T-helper 1 cell treated with Interleukin-12 subunit alpha and Interleukin-12 subunit beta and Interleukin-4 antibody, amounts not matched to agents 30 μg/mL and 1 μg/mL, for 36 hours (primary cell): ENCODE results near the gene ATP6V0E2.
A peak's percentile ranks its signal among the peaks of the same experiment; 100 is the strongest.
"Not testable (repeated sequence)": the region's sequence is repeated elsewhere in the genome, so short reads cannot be mapped to it uniquely, and the experiment has no call there.

Experiments used
- H3K27ac Mint-ChIP-seq: one replicate; pipeline ENCODE4 v1.8.0; 2021; ENCODE audit warnings: mild to moderate bottlenecking, mixed read lengths
- H3K27me3 Mint-ChIP-seq: one replicate; pipeline ENCODE4 v1.8.0; 2021; ENCODE audit warnings: low read depth, mixed read lengths
- H3K36me3 Mint-ChIP-seq: one replicate; pipeline ENCODE4 v1.8.0; 2021; ENCODE audit warnings: low read depth, mixed read lengths
- H3K4me1 Mint-ChIP-seq: one replicate; pipeline ENCODE4 v1.8.0; 2021; ENCODE audit warnings: low read depth, mixed read lengths
- H3K4me3 Mint-ChIP-seq: one replicate; pipeline ENCODE4 v1.8.0; 2021; ENCODE audit warnings: mild to moderate bottlenecking, moderate library complexity, mixed read lengths
- H3K9me3 Mint-ChIP-seq: one replicate; pipeline ENCODE4 v1.8.0; 2021; ENCODE audit warnings: mixed read lengths

Gene ATP6V0E2

DNA sequence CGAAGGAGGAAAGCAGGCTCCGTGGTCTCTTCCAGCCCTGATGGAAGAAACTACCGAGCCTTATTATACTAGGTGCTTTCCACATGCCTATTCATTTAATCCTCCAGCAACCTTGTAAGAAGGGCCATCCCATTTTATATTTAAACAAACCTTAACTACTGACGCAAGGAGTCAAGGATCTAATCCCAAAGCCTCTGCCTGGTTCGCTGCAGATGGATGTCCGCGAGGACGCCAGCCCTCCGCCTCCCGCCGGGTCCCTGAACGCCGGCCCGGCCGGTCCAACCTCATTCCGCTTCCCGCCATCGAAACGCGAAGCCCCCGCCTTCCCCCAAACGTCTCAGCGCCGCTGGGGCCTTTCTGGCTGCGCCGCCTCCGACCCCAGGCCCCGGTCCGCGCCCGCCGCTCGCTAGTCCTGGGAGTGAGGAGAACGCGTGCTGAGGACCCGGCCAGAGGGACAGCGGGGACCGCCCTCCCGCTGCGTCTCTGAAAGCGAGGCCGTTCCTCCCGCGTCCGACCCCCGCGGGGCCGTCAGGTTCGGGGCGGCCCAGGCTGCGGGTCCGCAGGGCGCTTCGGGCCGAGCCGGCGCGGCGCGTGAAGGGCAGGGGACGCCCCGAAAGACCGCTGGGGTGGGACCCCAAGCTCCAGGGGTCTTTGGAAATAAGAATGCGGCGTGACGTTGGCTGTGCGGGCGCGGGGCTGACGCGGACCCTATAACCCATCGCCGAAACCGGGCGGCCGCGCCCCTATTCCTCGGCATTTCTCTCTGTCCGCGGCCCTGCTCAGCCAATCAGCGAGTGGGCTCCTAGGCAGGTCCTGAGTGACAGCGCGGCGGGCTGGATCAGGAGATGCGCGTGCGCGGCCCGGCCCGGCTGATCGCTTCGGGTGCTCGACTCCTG, at the start of gene ATP6V0E2:
Gene ATP6V0E2 (plus strand): TSS at position 896 of the 896 bp plus-strand sequence. CDS start 97 bp downstream, outside the sequence.
- H3K4me1 Mint-ChIP-seq, result peaks cover 68% of the 10 kb centered on the region
- H3K36me3 Mint-ChIP-seq, result peaks cover 13% of the 10 kb centered on the region
- H3K27me3 Mint-ChIP-seq, result no peaks in the 10 kb centered on the region
- H3K27ac Mint-ChIP-seq, result peak within 1 kb of the TSS; percentile 86
- no peaks in the 10 kb centered on the region for H3K9me3 Mint-ChIP-seq
- peak within 1 kb of the TSS; percentile 86 for H3K4me3 Mint-ChIP-seq

DNA sequence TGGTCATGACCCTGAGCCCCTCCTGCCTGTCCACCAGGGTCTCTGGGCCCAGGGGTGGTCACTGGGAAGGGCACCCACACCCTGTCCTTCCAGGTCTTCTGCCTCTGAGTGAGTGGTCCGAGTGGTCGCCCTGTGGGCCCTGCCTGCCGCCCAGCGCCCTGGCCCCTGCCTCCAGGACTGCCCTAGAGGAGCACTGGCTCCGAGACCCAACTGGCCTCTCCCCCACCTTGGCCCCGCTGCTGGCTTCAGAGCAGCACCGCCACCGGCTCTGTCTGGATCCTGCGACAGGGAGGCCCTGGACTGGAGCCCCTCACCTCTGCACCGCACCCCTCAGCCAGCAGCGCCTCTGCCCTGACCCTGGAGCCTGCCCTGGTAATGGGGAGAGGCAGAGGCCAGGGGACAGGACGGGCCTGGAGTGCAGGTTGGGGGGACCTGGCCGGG, 49.4 kb upstream of the ATP6V0E2 start:
- H3K36me3 Mint-ChIP-seq, result no peaks in the 10 kb centered on the region
- H3K4me3 Mint-ChIP-seq, result no peak overlapping the region
- no peak overlapping the region for H3K27ac Mint-ChIP-seq
- no peaks in the 10 kb centered on the region for H3K4me1 Mint-ChIP-seq
- no peaks in the 10 kb centered on the region for H3K9me3 Mint-ChIP-seq
- no peaks in the 10 kb centered on the region for H3K27me3 Mint-ChIP-seq

GRCh38 chr7:149824748-149825566, 48.8 kb upstream of the ATP6V0E2 start:
- no peak overlapping the region for H3K27ac Mint-ChIP-seq
- H3K4me3 Mint-ChIP-seq, result no peak overlapping the region
- no peaks in the 10 kb centered on the region for H3K36me3 Mint-ChIP-seq
- no peaks in the 10 kb centered on the region for H3K9me3 Mint-ChIP-seq
- no peaks in the 10 kb centered on the region for H3K27me3 Mint-ChIP-seq
- H3K4me1 Mint-ChIP-seq, result no peaks in the 10 kb centered on the region

DNA sequence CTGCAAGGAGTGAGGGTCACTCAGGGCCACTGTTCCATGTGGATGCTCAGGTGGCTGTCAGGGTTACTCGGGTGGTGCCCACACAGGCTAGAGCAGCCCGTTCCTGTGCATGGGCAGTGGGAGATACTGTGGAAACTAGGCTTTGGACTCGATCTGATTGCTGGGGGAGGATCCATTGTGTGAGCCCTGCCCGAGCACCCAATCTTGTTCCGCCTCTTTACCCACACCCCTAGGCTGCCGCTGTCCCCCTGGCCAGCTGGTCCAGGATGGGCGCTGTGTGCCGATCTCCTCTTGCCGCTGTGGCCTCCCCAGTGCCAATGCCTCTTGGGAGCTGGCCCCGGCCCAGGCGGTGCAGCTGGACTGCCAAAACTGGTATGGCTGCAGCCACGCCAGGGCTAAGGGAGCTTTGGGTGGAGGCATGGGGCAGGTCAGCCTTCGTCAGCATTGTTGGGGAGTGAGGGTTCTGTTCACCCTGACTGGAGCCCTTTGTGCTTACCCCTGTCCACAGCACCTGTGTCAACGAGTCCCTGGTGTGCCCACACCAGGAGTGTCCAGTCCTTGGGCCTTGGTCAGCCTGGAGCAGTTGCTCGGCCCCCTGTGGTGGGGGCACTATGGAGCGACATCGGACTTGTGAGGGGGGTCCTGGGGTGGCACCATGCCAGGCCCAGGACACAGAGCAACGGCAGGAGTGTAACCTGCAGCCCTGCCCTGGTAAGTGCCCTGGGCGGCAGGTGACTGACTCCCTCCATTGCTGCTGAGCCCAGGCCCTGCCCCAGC, 48.0 kb upstream of the ATP6V0E2 start:
- Mint-ChIP-seq H3K27ac (no peak overlapping the region), H3K4me3 (no peak overlapping the region), H3K27me3 (no peaks in the 10 kb centered on the region), H3K9me3 (no peaks in the 10 kb centered on the region), H3K4me1 (no peaks in the 10 kb centered on the region), H3K36me3 (no peaks in the 10 kb centered on the region)

DNA sequence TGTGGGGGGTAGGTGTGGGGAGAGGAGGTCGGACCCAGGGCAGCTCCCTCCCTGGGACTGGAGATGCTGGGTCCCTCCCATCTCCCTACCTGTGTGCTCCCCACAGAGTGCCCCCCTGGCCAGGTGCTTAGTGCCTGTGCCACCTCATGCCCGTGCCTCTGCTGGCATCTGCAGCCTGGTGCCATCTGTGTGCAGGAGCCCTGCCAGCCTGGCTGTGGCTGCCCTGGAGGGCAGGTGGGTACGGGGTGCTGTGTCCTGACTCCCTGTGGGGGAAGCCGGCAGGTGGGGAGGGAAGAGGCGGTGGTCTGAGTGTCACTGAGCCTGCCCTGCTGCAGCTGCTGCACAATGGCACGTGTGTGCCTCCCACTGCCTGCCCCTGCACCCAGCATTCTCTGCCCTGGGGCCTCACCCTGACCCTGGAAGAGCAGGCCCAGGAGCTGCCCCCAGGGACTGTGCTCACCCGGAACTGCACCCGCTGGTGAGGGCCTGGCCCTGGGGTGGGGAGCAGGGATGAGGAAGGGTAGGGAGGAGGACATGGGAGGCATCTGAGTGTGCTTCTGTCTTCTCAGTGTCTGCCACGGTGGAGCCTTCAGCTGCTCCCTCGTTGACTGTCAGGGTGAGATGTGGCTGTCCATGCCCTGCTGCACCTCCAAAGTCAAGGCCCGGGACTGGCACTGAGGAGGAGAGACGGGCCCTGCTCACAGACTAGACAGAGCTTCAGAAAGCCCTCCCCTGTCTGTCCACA, 47.3 kb upstream of the ATP6V0E2 start:
- Mint-ChIP-seq H3K9me3 (no peaks in the 10 kb centered on the region), H3K4me3 (no peak overlapping the region), H3K27ac (no peak overlapping the region), H3K27me3 (no peaks in the 10 kb centered on the region), H3K36me3 (no peaks in the 10 kb centered on the region), H3K4me1 (no peaks in the 10 kb centered on the region)

- no peak overlapping the region for H3K27ac Mint-ChIP-seq
- peaks cover 4% of the 10 kb centered on the region for H3K27me3 Mint-ChIP-seq
- no peak overlapping the region for H3K4me3 Mint-ChIP-seq
- no peaks in the 10 kb centered on the region for H3K9me3 Mint-ChIP-seq
- no peaks in the 10 kb centered on the region for H3K36me3 Mint-ChIP-seq
- no peaks in the 10 kb centered on the region for H3K4me1 Mint-ChIP-seq
These were observed 46.4 kb upstream of the ATP6V0E2 start for GRCh38 chr7:149827089-149827981.

DNA sequence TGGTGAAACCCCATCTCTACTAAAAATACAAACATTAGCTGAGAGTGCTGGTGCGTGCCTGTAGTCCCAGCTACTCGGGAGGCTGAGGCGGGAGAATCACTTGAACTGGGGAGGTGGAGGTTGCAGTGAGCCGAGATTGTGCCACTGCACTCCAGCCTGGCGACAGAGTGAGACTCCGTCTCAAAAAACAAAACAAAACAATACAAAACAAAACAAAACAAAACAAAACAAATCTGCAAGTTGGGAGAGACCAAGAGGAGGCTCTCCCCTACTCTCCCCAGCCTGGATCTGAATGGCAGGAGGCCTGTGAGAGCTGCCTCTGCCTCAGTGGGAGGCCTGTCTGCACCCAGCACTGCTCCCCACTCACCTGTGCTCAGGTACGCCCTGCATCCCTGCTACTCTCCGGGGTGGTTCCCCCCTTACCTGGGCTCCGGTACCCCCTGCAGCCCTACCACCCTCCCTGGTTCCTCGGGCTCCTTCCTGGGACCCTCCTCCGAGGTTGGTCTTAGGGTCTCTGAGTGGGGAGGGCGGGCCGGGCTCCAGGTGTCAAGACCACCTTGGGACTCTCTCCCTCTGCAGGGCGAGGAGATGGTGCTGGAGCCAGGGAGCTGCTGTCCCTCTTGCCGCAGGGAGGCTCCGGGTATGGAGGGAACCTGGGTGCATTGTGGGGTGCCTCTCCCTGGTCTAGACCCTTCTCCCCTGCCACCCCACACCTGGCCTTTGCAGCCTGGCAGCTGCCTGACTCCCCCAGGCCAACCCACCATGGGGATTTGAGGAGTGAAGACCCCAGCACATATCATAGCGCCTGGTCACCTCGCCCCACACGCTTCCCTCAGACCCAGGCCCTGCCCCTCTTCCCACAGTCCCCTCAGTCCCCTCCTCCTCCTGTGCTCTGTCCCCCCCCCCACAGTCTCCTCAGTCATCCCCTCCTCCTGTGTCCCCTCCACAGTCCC, 45.1 kb upstream of the ATP6V0E2 start:
- H3K9me3 Mint-ChIP-seq, result no peaks in the 10 kb centered on the region
- H3K36me3 Mint-ChIP-seq, result no peaks in the 10 kb centered on the region
- no peak overlapping the region for H3K27ac Mint-ChIP-seq
- no peak overlapping the region for H3K4me3 Mint-ChIP-seq
- peaks cover 10% of the 10 kb centered on the region for H3K27me3 Mint-ChIP-seq
- H3K4me1 Mint-ChIP-seq, result no peaks in the 10 kb centered on the region

- not testable (repeated sequence) for H3K4me3 Mint-ChIP-seq, H3K4me1 Mint-ChIP-seq, H3K36me3 Mint-ChIP-seq, H3K27ac Mint-ChIP-seq, H3K9me3 Mint-ChIP-seq
- peaks cover 23% of the 10 kb centered on the region for H3K27me3 Mint-ChIP-seq
These were observed 43.2 kb upstream of the ATP6V0E2 start for GRCh38 chr7:149830527-149830926.

DNA sequence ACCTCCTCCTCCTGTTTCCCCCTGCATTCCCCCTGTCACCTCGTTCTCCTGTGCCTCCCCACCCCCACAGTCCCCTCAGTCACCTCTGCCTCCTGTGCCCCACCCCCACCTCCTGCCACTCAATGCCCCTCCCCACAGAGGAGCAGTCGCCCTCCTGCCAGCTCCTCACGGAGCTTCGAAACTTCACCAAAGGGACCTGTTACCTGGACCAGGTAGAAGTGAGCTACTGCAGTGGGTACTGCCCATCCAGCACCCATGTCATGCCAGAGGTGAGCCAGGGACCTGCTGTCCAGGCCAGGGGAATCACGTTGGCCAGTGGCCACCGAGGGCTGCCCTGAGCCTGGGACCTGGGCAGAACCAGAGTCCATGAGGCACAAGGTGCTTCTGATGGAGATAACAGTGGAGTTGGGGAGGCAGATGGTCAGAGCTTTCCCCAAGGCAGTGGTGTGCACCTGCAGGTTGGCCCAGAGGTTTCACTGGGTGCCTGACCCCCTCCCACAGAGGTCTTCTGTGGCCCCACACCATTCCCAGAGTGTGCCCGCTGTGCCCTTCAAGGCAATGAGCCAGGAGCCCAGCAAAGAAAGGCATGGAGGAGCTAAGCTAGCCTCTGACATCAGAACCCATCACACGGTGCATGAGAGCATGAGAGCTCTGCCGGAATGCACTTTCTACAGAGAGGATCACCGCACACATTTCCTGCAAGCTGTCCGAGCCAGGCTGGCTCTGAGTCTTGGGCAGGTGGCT, 42.6 kb upstream of the ATP6V0E2 start:
- no peaks in the 10 kb centered on the region for H3K36me3 Mint-ChIP-seq
- H3K27me3 Mint-ChIP-seq, result peaks cover 23% of the 10 kb centered on the region
- H3K9me3 Mint-ChIP-seq, result no peaks in the 10 kb centered on the region
- H3K4me3 Mint-ChIP-seq, result no peak overlapping the region
- no peaks in the 10 kb centered on the region for H3K4me1 Mint-ChIP-seq
- no peak overlapping the region for H3K27ac Mint-ChIP-seq

DNA sequence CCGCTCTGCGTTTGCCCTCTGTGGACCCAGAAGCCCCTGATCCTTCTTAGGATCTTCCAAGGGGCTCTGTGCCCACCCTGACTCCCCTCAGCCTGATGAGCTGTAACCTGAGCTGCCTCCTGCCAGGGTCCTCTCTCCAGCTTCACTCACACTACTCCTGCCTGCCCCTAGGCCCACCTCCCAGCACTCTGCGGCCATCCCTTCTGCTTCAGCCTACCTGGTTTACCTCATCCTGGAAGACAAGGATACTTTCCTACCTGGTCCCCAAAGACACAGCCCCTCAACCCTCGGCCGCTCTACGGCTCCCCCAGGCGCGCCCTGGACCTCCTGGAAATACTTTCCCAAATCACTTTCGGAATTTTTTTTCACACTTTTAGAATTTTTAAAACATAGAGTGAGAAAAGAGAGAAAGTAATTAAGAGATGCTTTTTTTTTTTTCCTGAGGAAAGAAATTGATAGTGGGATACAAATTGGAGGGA, 42.0 kb upstream of the ATP6V0E2 start:
- Mint-ChIP-seq H3K36me3 (no peaks in the 10 kb centered on the region), H3K4me3 (no peak overlapping the region), H3K27me3 (peaks cover 23% of the 10 kb centered on the region), H3K9me3 (no peaks in the 10 kb centered on the region), H3K4me1 (no peaks in the 10 kb centered on the region), H3K27ac (peak overlapping the region; percentile 62)

GRCh38 chr7:149832332-149833041, 41.3 kb upstream of the ATP6V0E2 start:
- Mint-ChIP-seq H3K4me1 (no peaks in the 10 kb centered on the region), H3K36me3 (no peaks in the 10 kb centered on the region), H3K9me3 (no peaks in the 10 kb centered on the region), H3K27ac (no peak overlapping the region), H3K4me3 (no peak overlapping the region), H3K27me3 (peaks cover 23% of the 10 kb centered on the region)
